Measurements from ENCODE around the gene PSEN1. TPM values are rescaled to one million over a fixed set of nuclear protein-coding genes. Genes with fewer than 3 reads are reported as not detected.

The PSEN1 gene
- total and polyA plus RNA-seq, 12 donors, result 15.7 to 83.8 (median 51.2) TPM

DNA sequence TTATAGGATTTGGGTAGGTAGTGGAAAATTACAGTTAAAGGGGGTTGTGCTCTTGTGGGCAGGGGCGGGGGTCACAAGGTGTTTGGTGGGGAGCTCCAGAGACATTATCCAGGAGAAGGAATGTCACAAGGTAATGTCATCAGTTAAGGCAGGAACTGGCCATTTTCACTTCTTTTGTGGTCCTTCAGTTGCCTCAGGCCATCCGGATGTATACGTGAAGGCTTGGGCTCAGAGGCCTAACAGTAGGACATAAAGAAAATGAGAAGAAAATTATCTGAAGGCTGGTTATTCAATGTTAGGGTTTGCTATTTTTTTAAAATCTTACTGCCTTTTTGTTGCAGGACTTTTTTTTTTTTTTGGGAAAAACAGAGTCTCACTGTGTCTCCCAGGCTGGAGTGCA is 2.5 kb upstream of the PSEN1 start:
- Histone ChIP-seq H3K9me3 (replicated peaks in 1 of 3) (no peaks in the 10 kb centered on the region), H3K4me1 (replicated peaks in 1 of 2) (peaks cover 10 to 11% of the 10 kb centered on the region in 2 donors), H3K27ac (no peak overlapping the region), H3K36me3 (replicated peaks in 1 of 2) (no peaks in the 10 kb centered on the region), H3K27me3 (no peaks in the 10 kb centered on the region), H3K4me3 (no peak overlapping the region)
- no peak for DNase-seq
- TF ChIP-seq, protein P1, sequence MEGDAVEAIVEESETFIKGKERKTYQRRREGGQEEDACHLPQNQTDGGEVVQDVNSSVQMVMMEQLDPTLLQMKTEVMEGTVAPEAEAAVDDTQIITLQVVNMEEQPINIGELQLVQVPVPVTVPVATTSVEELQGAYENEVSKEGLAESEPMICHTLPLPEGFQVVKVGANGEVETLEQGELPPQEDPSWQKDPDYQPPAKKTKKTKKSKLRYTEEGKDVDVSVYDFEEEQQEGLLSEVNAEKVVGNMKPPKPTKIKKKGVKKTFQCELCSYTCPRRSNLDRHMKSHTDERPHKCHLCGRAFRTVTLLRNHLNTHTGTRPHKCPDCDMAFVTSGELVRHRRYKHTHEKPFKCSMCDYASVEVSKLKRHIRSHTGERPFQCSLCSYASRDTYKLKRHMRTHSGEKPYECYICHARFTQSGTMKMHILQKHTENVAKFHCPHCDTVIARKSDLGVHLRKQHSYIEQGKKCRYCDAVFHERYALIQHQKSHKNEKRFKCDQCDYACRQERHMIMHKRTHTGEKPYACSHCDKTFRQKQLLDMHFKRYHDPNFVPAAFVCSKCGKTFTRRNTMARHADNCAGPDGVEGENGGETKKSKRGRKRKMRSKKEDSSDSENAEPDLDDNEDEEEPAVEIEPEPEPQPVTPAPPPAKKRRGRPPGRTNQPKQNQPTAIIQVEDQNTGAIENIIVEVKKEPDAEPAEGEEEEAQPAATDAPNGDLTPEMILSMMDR (IDR thresholded peaks at IDR 0.05), result no peak
- no peak for TF ChIP-seq POLR2A (IDR thresholded peaks at IDR 0.05)
- WGBS, 4 donors, result 96 to 98% (median 97%) methylated on average over 3 of the region's 3 CpGs
- intact Hi-C loops (cut with DNase I), result no loop called here

DNA sequence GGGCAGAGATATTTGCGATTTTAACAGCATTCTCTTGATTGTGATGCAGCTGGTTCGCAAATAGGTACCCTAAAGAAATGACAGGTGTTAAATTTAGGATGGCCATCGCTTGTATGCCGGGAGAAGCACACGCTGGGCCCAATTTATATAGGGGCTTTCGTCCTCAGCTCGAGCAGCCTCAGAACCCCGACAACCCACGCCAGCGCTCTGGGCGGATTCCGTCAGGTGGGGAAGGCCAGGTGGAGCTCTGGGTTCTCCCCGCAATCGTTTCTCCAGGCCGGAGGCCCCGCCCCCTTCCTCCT is 271 bp upstream of the PSEN1 start:
- TF ChIP-seq, protein P1 (IDR thresholded peaks at IDR 0.05), result no peak
- TF ChIP-seq POLR2A (IDR thresholded peaks at IDR 0.05), result no peak
- no peaks in the 10 kb centered on the region for H3K27me3 ChIP-seq

DNA sequence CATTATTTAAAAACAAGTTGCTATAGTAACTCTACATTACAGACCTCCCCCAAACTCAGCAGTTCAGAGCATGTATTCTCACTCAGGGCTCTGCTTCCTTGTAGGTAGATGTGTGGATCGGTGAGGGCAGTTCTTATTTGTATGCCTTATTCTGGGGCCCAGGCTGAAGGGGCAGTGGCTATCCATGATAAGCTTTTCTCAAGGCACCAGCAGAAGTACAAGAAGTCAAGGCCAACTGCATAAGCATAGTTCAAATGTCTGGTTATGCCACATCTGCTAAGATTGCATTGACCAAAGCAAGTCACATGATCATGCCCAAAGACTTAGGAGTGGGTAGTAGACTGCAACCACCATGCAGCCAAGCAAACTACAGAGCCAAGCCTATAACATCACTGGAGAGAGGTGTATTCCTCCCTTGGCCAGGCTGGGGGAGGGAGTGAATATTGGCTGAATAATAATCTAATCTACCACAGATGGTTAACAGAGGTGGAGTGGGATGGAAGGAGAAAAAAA is 4.6 kb downstream of the PSEN1 start:
- no peak for DNase-seq

More for the DNA sequence above, 271 bp upstream of the PSEN1 start:
- H3K36me3 ChIP-seq (replicated peaks in 1 of 2), result no peaks in the 10 kb centered on the region
- H3K9me3 ChIP-seq (replicated peaks in 1 of 3), result no peaks in the 10 kb centered on the region
- intact Hi-C loops (cut with DNase I), result no loop called here
- H3K4me1 ChIP-seq (replicated peaks in 1 of 2), result peaks cover 10 to 17% of the 10 kb centered on the region in 2 donors
- H3K27ac ChIP-seq, result peak overlapping the region; percentile 89 to 96 (median 94)
- no peak for DNase-seq
- H3K4me3 ChIP-seq, result peak overlapping the region in 2 of 4 donors; percentile 85 to 92
- WGBS, 4 donors, result 3 to 14% (median 4%) methylated on average over 2 to 16 of the region's 16 CpGs

DNA sequence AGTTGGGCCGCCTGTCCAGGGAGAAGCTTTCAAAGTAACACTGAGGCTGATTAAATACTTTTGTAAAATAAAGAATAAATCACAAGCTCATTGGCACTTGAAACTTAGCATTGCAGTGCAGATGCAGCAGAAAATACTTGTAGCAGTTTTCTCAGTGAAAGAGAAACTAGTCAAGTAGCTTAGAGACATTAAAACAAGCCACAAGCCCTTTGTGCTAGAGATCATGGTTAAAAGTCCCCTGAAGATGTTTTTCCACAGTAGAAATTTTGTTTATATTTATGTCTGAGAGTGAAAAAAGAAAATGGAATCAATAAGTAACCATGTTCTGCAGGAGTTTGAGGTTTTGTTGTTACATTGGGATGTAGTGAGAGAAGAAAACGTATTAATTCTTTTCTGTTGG is 5.9 kb downstream of the PSEN1 start:
- Histone ChIP-seq H3K27ac (no peak overlapping the region), H3K4me1 (replicated peaks in 1 of 2) (peaks cover 6 to 38% of the 10 kb centered on the region in 2 donors), H3K9me3 (replicated peaks in 1 of 3) (no peaks in the 10 kb centered on the region), H3K36me3 (replicated peaks in 1 of 2) (no peaks in the 10 kb centered on the region), H3K27me3 (no peaks in the 10 kb centered on the region), H3K4me3 (no peak overlapping the region)
- 69 to 83% (median 80%) methylated on average over 2 of the region's 2 CpGs for WGBS, 4 donors
- intact Hi-C loops (cut with DNase I), result no loop called here
- TF ChIP-seq POLR2A (IDR thresholded peaks at IDR 0.05), result no peak
- TF ChIP-seq, protein P1 (IDR thresholded peaks at IDR 0.05), result no peak
- no peak for DNase-seq

More for the DNA sequence above, 4.6 kb downstream of the PSEN1 start:
- 75 to 100% (median 88%) methylated on average over 1 of the region's 1 CpG for WGBS, 4 donors
- H3K4me1 ChIP-seq (replicated peaks in 1 of 2), result peaks cover 10 to 41% of the 10 kb centered on the region in 2 donors
- H3K4me3 ChIP-seq, result no peak overlapping the region
- H3K27me3 ChIP-seq, result no peaks in the 10 kb centered on the region
- intact Hi-C loops (cut with DNase I), result no loop called here
- TF ChIP-seq POLR2A (IDR thresholded peaks at IDR 0.05), result no peak
- TF ChIP-seq, protein P1 (IDR thresholded peaks at IDR 0.05), result no peak
- H3K9me3 ChIP-seq (replicated peaks in 1 of 3), result no peaks in the 10 kb centered on the region
- H3K36me3 ChIP-seq (replicated peaks in 1 of 2), result no peaks in the 10 kb centered on the region
- no peak overlapping the region for H3K27ac ChIP-seq
